Astrocyte of the cerebellum (primary cell): ENCODE data around the gene NLRP9.

Experiments used
- DNase-seq: peaks from one replicate; pipeline ENCODE4 v3.0.0-alpha.2; 2011; ENCODE audit warnings: low read depth
- H3K4me3 ChIP-seq: 2 replicates; pipeline ENCODE4 v1.5.1; 2011; ENCODE audit warnings: mild to moderate bottlenecking, low read depth, low read length, moderate library complexity
- CTCF ChIP-seq: IDR thresholded peaks from 2 replicates; pipeline ENCODE4 v1.5.1; 2012; ENCODE audit warnings: low read length, low read depth, moderate library complexity, mild to moderate bottlenecking; ENCODE audit errors: missing control alignments
- in situ Hi-C: cut with HindIII; loops from 2 replicates; pipeline ENCODE4 v1.10.0; 2017; ENCODE audit warnings: low sequenced_read_pairs

NLRP9 gene

GRCh38 chr19:55681131-55682092 lies 56.8 kb downstream of the NLRP9 start:
- DNase-seq = no peak
- H3K4me3 ChIP-seq = no peak overlapping the region
- no peak for TF ChIP-seq CTCF
- in situ Hi-C loops = no loop called here

GRCh38 chr19:55680339-55681130 lies 57.7 kb downstream of the NLRP9 start:
- no peak for TF ChIP-seq CTCF
- in situ Hi-C loops = no loop called here
- no peak overlapping the region for H3K4me3 ChIP-seq
- no peak for DNase-seq

GRCh38 chr19:55679343-55680257 lies 58.6 kb downstream of the NLRP9 start:
- H3K4me3 ChIP-seq = no peak overlapping the region
- DNase-seq = no peak
- in situ Hi-C loops = no loop called here
- no peak for TF ChIP-seq CTCF

GRCh38 chr19:55678121-55678671 lies 60.0 kb downstream of the NLRP9 start:
- in situ Hi-C loops = no loop called here
- no peak overlapping the region for H3K4me3 ChIP-seq
- TF ChIP-seq CTCF = no peak
- DNase-seq = no peak

- in situ Hi-C loops = no loop called here
- H3K4me3 ChIP-seq = no peak overlapping the region
- TF ChIP-seq CTCF = no peak
- no peak for DNase-seq
Measured at GRCh38 chr19:55677572-55678028, 60.6 kb downstream of the NLRP9 start.
